Measurements from ENCODE around the gene CRP. TPM values are rescaled to one million over a fixed set of nuclear protein-coding genes. Genes with fewer than 3 reads are reported as not detected.

The CRP gene
- total RNA-seq, 2 donors from 2014 or later: not detected

DNA sequence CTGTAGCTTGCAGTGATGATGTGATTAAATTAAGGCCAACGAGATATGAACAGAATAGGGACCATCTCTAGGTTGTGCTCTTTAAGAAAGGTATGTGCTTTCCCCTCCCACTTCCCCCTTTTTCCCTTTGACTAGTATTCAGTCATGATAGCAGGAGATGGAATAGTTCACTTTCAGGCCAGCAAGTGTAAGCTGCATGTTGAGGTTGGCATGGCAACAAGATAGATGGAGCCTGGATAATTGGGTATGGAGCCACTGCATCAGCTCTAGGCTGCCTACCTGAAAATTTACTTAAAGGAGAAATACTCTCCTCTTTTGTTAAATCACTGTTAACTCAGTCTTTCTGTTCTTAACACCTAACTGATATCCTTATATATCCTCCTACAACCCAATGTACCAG, 1.5 kb upstream of the CRP start:
- H3K4me1 ChIP-seq (ENCODE audit: control insufficient read depth in 1 of 2, low read depth in 2 of 2): no peaks in the 10 kb centered on the region
- H3K9me3 ChIP-seq: no peaks in the 10 kb centered on the region
- H3K27me3 ChIP-seq (replicated peaks; ENCODE audit: insufficient read depth): no peaks in the 10 kb centered on the region
- ATAC-seq (ENCODE audit: insufficient number of reproducible peaks, low FRiP score, low read depth) (no peak), DNase-seq (ENCODE audit: low spot score) (no peak)
- TF ChIP-seq, protein P1, sequence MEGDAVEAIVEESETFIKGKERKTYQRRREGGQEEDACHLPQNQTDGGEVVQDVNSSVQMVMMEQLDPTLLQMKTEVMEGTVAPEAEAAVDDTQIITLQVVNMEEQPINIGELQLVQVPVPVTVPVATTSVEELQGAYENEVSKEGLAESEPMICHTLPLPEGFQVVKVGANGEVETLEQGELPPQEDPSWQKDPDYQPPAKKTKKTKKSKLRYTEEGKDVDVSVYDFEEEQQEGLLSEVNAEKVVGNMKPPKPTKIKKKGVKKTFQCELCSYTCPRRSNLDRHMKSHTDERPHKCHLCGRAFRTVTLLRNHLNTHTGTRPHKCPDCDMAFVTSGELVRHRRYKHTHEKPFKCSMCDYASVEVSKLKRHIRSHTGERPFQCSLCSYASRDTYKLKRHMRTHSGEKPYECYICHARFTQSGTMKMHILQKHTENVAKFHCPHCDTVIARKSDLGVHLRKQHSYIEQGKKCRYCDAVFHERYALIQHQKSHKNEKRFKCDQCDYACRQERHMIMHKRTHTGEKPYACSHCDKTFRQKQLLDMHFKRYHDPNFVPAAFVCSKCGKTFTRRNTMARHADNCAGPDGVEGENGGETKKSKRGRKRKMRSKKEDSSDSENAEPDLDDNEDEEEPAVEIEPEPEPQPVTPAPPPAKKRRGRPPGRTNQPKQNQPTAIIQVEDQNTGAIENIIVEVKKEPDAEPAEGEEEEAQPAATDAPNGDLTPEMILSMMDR (IDR thresholded peaks at IDR 0.05): no peak
- no peaks in the 10 kb centered on the region for H3K36me3 ChIP-seq
- H3K4me3 ChIP-seq: no peak overlapping the region
- H3K27ac ChIP-seq: no peak overlapping the region

DNA sequence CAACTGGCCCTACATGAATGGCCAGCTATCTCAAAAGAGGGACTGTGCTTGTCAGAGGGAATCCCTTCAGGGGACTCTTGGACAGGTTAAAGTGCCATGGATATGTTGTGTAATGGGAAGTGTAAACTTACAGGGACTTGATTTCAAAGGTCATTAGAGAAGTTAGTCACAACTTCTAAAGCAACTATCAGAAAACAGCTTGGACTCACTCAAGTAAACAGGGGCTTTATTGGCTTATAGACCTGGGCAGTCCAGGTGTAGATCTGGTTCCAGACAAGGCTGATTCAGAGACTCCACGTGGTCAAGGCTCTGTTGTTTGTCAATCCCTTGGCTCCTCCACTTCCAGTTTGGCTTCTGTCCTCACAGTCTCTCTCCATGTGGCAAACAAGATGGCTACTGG, 2.3 kb downstream of the CRP start:
- Histone ChIP-seq H3K4me1 (ENCODE audit: control insufficient read depth in 1 of 2, low read depth in 2 of 2) (no peaks in the 10 kb centered on the region), H3K36me3 (no peaks in the 10 kb centered on the region), H3K4me3 (no peak overlapping the region), H3K27ac (no peak overlapping the region), H3K9me3 (no peaks in the 10 kb centered on the region), H3K27me3 (replicated peaks; ENCODE audit: insufficient read depth) (no peaks in the 10 kb centered on the region)
- no peak for DNase-seq (ENCODE audit: low spot score)
- ATAC-seq (ENCODE audit: insufficient number of reproducible peaks, low FRiP score, low read depth): no peak
- TF ChIP-seq, protein P1 (IDR thresholded peaks at IDR 0.05): no peak

DNA sequence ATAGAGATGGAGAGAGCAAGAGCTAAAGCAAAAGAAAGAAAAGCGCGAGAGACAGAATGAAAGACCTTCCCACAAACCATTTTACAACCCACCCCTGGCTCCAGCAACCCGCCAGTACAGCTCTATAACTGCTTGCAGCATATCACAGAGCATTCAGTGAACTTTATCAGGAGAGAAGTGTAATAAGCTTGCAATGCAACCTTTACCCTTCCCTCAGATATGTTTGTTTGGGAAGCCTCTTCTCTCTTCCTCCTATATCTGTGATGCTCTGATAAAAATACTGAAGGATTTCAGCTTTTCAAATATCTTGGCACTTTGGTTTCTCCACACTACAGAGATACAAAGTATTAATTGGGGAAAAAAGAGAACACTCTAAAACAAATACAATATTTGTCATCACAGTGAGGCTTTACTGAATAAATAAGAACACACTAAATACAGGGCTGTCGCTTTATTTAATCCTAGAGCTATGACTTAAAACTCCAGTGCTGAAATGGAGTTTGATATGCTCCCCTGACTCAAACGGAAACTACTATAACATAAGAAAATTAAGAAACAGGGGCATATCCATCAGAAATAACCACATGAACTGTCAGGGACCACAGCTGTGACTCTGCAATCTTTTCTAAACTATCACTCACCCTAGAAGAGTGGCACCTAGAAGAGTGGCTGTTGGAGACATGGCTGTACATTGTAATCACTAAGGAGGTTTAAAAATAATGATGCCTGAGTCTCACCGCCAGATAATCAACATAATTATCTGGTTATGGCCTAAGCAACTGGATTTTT, 6.7 kb downstream of the CRP start:
- H3K4me1 ChIP-seq (ENCODE audit: control insufficient read depth in 1 of 2, low read depth in 2 of 2): no peaks in the 10 kb centered on the region
- H3K27ac ChIP-seq: no peak overlapping the region
- no peaks in the 10 kb centered on the region for H3K36me3 ChIP-seq
- ATAC-seq (ENCODE audit: insufficient number of reproducible peaks, low FRiP score, low read depth) (no peak), DNase-seq (ENCODE audit: low spot score) (no peak)
- H3K27me3 ChIP-seq (replicated peaks; ENCODE audit: insufficient read depth): no peaks in the 10 kb centered on the region
- H3K4me3 ChIP-seq: no peak overlapping the region
- no peaks in the 10 kb centered on the region for H3K9me3 ChIP-seq
- TF ChIP-seq, protein P1 (IDR thresholded peaks at IDR 0.05): no peak

DNA sequence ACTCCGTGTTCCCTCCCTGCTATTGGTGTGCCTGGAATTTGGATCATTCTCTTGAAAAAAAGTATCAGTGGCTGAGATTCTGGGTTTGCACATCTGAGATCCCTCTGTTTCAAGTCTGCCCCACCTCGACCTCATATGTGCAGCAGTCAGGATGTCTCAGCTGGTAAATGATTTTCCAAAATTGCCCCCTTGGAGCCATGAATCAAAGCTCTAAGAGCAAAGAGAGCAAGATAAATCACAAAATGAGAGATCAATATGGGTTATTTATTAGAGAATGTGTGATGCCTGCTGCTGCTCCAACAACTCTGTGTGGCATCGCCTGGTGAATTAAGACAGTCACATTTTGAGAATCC, 8.5 kb downstream of the CRP start:
- Histone ChIP-seq H3K36me3 (no peaks in the 10 kb centered on the region), H3K4me3 (no peak overlapping the region), H3K9me3 (no peaks in the 10 kb centered on the region), H3K27me3 (replicated peaks; ENCODE audit: insufficient read depth) (no peaks in the 10 kb centered on the region), H3K27ac (no peak overlapping the region), H3K4me1 (ENCODE audit: control insufficient read depth in 1 of 2, low read depth in 2 of 2) (no peaks in the 10 kb centered on the region)
- no peak for ATAC-seq (ENCODE audit: insufficient number of reproducible peaks, low FRiP score, low read depth)
- TF ChIP-seq, protein P1 (IDR thresholded peaks at IDR 0.05): no peak
- no peak for DNase-seq (ENCODE audit: low spot score)

DNA sequence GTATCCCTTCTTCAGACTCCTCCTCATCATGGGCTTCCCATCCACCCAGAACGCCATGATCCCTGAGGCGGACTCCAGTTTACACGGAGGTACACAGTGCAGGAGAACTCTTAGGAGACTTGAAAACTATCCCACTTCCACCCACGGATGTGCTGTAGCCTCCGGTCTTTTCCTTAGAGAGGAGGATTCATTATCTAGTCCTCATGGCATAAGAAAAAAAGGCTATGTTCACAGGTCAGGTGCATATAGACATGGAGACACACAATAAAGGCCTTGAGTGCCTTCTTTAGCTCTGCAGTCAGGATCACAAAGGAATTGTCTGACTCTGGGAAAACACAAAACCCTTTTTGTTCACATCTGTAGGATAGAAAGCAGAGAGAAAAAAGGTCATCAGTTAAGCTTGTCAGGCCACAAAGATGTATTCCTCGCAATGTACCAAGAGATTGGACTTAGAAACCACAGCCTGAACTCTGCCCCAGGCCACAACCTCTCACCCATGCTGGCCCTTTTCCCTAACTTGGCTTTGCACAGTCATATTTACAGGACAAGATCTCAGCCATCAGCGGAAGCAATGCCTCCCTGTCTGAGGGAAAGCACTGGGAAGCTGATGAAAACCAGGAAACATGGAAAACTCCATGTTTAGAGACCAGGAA, 9.0 kb downstream of the CRP start:
- Histone ChIP-seq H3K36me3 (no peaks in the 10 kb centered on the region), H3K4me1 (ENCODE audit: control insufficient read depth in 1 of 2, low read depth in 2 of 2) (no peaks in the 10 kb centered on the region), H3K4me3 (no peak overlapping the region), H3K9me3 (no peaks in the 10 kb centered on the region), H3K27ac (no peak overlapping the region), H3K27me3 (replicated peaks; ENCODE audit: insufficient read depth) (no peaks in the 10 kb centered on the region)
- TF ChIP-seq, protein P1 (IDR thresholded peaks at IDR 0.05): no peak
- DNase-seq (ENCODE audit: low spot score): no peak
- no peak for ATAC-seq (ENCODE audit: insufficient number of reproducible peaks, low FRiP score, low read depth)

All from thoracic aorta (tissue), 2 donors.